SK-N-SH (cell line): ENCODE results near the gene TCHH. TPM values are rescaled to one million over a fixed set of nuclear protein-coding genes. Genes with fewer than 3 reads are reported as not detected.

Experiments
- CTCF ChIA-PET: fragments of 300-600, 350-600 bp; formaldehyde crosslinking; extraction: SDS; loops from one replicate; lab custom pipeline; 2021; lab: Yijun Ruan, JAX
- POLR2A ChIA-PET: fragments of 350-600 bp; sonication (Branson Sonifier 250); formaldehyde crosslinking; extraction: SDS; loops from one replicate; lab custom pipeline; 2020; ENCODE audit warnings: antibody characterized with exemption, inconsistent platforms; lab: Yijun Ruan, JAX
- DNase-seq: peaks from one replicate; pipeline ENCODE4 v3.0.0; 2012
- H2AFZ ChIP-seq: fragments of 200-600 bp; sonication (generic); 2 replicates; pipeline ENCODE4 v1.8.1; 2016; ENCODE audit warnings: antibody characterized with exemption, mild to moderate bottlenecking, low read depth
- H3F3A ChIP-seq: fragments of 200-600 bp; sonication (generic); replicated peaks from 2 replicates; pipeline ENCODE3; 2016; ENCODE audit warnings: antibody characterized with exemption, mild to moderate bottlenecking; ENCODE audit not compliant: insufficient read depth
- H3K27ac ChIP-seq, 2 experiments: fragments of 200-500 bp in 1 of 2; fragments of 200-600 bp in 1 of 2; sonication (Bioruptor generic) in 1 of 2; sonication (generic), shearing (Covaris generic) in 1 of 2; 2 replicates each; pipeline versions ENCODE4 v1.5.1 to v1.6.1; 2014 to 2016; ENCODE audit warnings: low read depth in 2 of 2, inconsistent platforms in 1 of 2, low read length in 1 of 2, mild to moderate bottlenecking in 1 of 2, mixed read lengths in 1 of 2
- H3K27me3 ChIP-seq: fragments of 200-600 bp; sonication (generic), shearing (Covaris generic); 2 replicates; pipeline ENCODE4 v1.6.1; 2016; ENCODE audit warnings: mixed run types; ENCODE audit not compliant: insufficient read depth
- H3K36me3 ChIP-seq, 2 experiments: fragments of 200-500 bp in 1 of 2; fragments of 200-600 bp in 1 of 2; sonication (Bioruptor generic) in 1 of 2; sonication (generic) in 1 of 2; replicated peaks in 1 of 2; 2 replicates each; pipeline versions ENCODE3 to v1.5.1; 2014 to 2016; ENCODE audit warnings: low read length in 1 of 2, mild to moderate bottlenecking in 1 of 2; ENCODE audit not compliant: insufficient read depth in 2 of 2, control insufficient read depth in 1 of 2
- H3K4me1 ChIP-seq, 2 experiments: fragments of 200-500 bp in 1 of 2; fragments of 200-600 bp in 1 of 2; sonication (Bioruptor generic) in 1 of 2; sonication (generic), shearing (Covaris generic) in 1 of 2; 2 replicates each; pipeline versions ENCODE4 v1.5.1 to v1.6.1; 2014 to 2016; ENCODE audit warnings: low read depth in 1 of 2, low read length in 1 of 2, mixed run types in 1 of 2; ENCODE audit not compliant: insufficient read depth in 2 of 2, control insufficient read depth in 1 of 2
- H3K4me2 ChIP-seq: fragments of 200-600 bp; sonication (generic), shearing (Covaris generic); 2 replicates; pipeline ENCODE4 v1.6.1; 2017; ENCODE audit warnings: mixed run types
- H3K4me3 ChIP-seq, 2 experiments: fragments of 200-500 bp in 1 of 2; fragments of 200-600 bp in 1 of 2; sonication (Bioruptor generic) in 1 of 2; sonication (generic), shearing (Covaris generic) in 1 of 2; 2 replicates each; pipeline versions ENCODE4 v1.5.1 to v1.8.1; 2014 to 2016; ENCODE audit warnings: low read depth in 2 of 2, inconsistent platforms in 1 of 2, low read length in 1 of 2, mild to moderate bottlenecking in 1 of 2, mixed read lengths in 1 of 2, moderate library complexity in 1 of 2
- H3K79me2 ChIP-seq: fragments of 200-600 bp; sonication (generic); 2 replicates; pipeline ENCODE4 v1.8.1; 2017; ENCODE audit warnings: mild to moderate bottlenecking; ENCODE audit not compliant: insufficient read depth
- H3K9ac ChIP-seq: fragments of 200-600 bp; sonication (generic); 2 replicates; pipeline ENCODE4 v1.6.1; 2017; ENCODE audit warnings: mixed run types
- H3K9me2 ChIP-seq: fragments of 200-600 bp; sonication (generic); 2 replicates; pipeline ENCODE4 v1.6.1; 2017; ENCODE audit warnings: mixed run types
- H3K9me3 ChIP-seq: fragments of 200-600 bp; sonication (generic); 2 replicates; pipeline ENCODE4 v1.6.1; 2017; ENCODE audit warnings: mixed run types, mild to moderate bottlenecking, moderate library complexity
- H4K20me1 ChIP-seq: fragments of 200-600 bp; sonication (generic); 2 replicates; pipeline ENCODE4 v1.6.1; 2017; ENCODE audit warnings: mild to moderate bottlenecking, mixed run types; ENCODE audit not compliant: insufficient read depth
- EP300 ChIP-seq, 2 experiments: IDR thresholded peaks; 2 replicates each; pipeline versions ENCODE4 v1.4.0 to v1.6.1; 2012; ENCODE audit warnings: borderline replicate concordance in 1 of 2, low read depth in 1 of 2, low read length in 1 of 2
- EZH2phosphoT487 ChIP-seq: fragments of 200-600 bp; sonication (generic); IDR thresholded peaks from 2 replicates; pipeline ENCODE4 v1.6.1; 2017; ENCODE audit warnings: low read depth, mixed run types, mild to moderate bottlenecking, antibody characterized with exemption, moderate library complexity, borderline replicate concordance
- FOSL2 ChIP-seq: IDR thresholded peaks from 2 replicates; pipeline ENCODE4 v1.4.0; 2012; ENCODE audit warnings: low read depth, mild to moderate bottlenecking, moderate library complexity, borderline replicate concordance
- FOXJ3 ChIP-seq: sonication (generic); formaldehyde crosslinking; IDR thresholded peaks from 2 replicates; pipeline ENCODE4 v1.5.1; 2020; ENCODE audit warnings: mild to moderate bottlenecking, missing genetic modification reagents
- FOXM1 ChIP-seq: IDR thresholded peaks from 2 replicates; pipeline ENCODE4 v1.4.0; 2012; ENCODE audit warnings: low read depth, mild to moderate bottlenecking
- JUND ChIP-seq: IDR thresholded peaks from 2 replicates; pipeline ENCODE4 v1.4.0; 2012
- MEF2A ChIP-seq: IDR thresholded peaks from 2 replicates; pipeline ENCODE4 v1.4.0; 2012; ENCODE audit warnings: low read depth, borderline replicate concordance
- MXI1 ChIP-seq: IDR thresholded peaks from 2 replicates; pipeline ENCODE4 v1.6.1; 2012; ENCODE audit warnings: mild to moderate bottlenecking, low read depth, low read length, improper control_type of control experiment
- NRF1 ChIP-seq: IDR thresholded peaks from 2 replicates; pipeline ENCODE4 v1.6.1; 2012; ENCODE audit warnings: low read depth, mild to moderate bottlenecking, low read length
- POLR2AphosphoS5 ChIP-seq: IDR thresholded peaks from 2 replicates; pipeline ENCODE4 v1.6.1; 2012; ENCODE audit warnings: low read depth, low read length
- RFX5 ChIP-seq: IDR thresholded peaks from 2 replicates; pipeline ENCODE4 v1.6.1; 2012; ENCODE audit warnings: mild to moderate bottlenecking, improper control_type of control experiment, low read length
- SIN3A ChIP-seq: IDR thresholded peaks from 2 replicates; pipeline ENCODE4 v1.6.1; 2012; ENCODE audit warnings: low read depth, mild to moderate bottlenecking, low read length, moderate library complexity, borderline replicate concordance
- SMC3 ChIP-seq: IDR thresholded peaks from 2 replicates; pipeline ENCODE4 v1.6.1; 2012; ENCODE audit warnings: low read depth, low read length, improper control_type of control experiment
- TAF1 ChIP-seq: IDR thresholded peaks from 2 replicates; pipeline ENCODE4 v1.6.1; 2012; ENCODE audit warnings: low read depth, mild to moderate bottlenecking, low read length, moderate library complexity, borderline replicate concordance
- TEAD4 ChIP-seq: IDR thresholded peaks from 2 replicates; pipeline ENCODE4 v1.4.0; 2012; ENCODE audit warnings: mild to moderate bottlenecking, borderline replicate concordance; ENCODE audit not compliant: insufficient read depth
- YY1 ChIP-seq: IDR thresholded peaks from 2 replicates; pipeline ENCODE4 v1.4.0; 2012; ENCODE audit warnings: low read depth, mild to moderate bottlenecking
- WGBS: methylation state at CpG from one replicate; pipeline ENCODE4 v1.1.6; 2017; ENCODE audit warnings: low lambda C conversion rate; 5-methylcytosine and 5-hydroxymethylcytosine counted together
- polyA plus RNA-seq, 3 experiments: library from polyadenylated mRNA; depleted of rRNA; stranded (reverse); fragments of >200 nt; gene quantifications; 2 replicates each; pipeline ENCODE4 v1.2.3, GENCODE V29; 2012
- TF ChIP-seq, protein P1 (sequence below): fragments of 150-350 bp; IDR thresholded peaks from 2 replicates; pipeline ENCODE4 v1.6.1; 2016; ENCODE audit warnings: mild to moderate bottlenecking, low read depth, low read length
- TF ChIP-seq, protein P2 (sequence below): fragments of 200-600 bp; sonication (generic); IDR thresholded peaks from 2 replicates; pipeline ENCODE4 v1.6.1; 2017; ENCODE audit warnings: antibody characterized with exemption, mild to moderate bottlenecking, moderate library complexity
- TF ChIP-seq, protein P3 (sequence below): IDR thresholded peaks from 2 replicates; pipeline ENCODE4 v1.4.0; 2012; ENCODE audit warnings: low read depth, borderline replicate concordance

TCHH gene
- polyA plus RNA-seq, 1 of the 3 experiments (the other 2 are of a cell fraction): not detected

DNA sequence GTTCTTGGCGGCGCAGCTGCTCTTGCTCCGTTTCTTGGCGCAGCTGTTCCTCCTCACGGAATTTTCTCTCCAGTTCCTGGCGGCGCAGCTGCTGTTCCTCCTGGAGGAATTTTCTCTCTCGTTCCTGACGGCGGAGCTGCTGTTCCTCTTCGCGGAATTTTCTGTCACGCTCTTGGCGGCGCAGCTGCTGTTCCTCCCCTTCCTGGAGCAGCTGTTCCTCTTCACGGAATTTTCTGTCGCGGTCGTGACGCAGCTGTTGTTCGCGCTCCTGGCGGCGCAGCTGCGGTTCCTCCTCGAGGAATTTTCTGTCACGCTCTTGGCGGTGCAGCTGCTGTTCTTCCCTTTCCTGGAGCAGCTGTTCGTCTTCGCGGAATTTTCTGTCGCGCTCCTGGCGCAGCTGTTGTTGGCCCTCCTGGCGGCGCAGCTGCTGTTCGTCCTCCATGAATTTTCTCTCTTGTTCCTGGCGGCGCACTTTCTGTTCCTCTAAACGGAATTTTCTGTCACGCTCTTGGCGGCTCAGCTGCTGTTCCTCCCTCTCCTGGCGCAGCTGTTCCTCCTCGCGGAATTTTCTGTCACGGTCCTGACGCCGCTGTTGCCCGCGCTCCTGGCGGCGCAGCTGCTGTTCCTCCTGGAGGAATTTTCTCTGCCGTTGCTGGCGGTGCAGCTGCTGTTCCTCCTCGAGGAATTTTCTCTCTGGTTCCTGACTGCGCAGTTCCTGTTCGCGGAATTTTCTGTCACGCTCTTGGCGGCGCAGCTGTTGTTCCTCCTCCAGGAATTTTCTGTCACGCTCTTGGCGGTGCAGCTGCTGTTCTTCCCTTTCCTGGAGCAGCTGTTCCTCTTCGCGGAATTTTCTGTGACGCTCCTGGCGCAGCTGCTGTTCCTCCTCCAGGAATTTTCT is 7.0 kb downstream of the TCHH start:
- no peak for DNase-seq
- peak overlapping the region; percentile 59; the same call in 1 of the 2 replicates for H2AFZ ChIP-seq
- peaks cover 82% of the 10 kb centered on the region for H3K27me3 ChIP-seq
- TF ChIP-seq YY1 (no peak), EZH2phosphoT487 (0 out of 2 replicates have a peak, but pooled peaks have one; percentile 19), JUND (no peak), POLR2AphosphoS5 (no peak), FOXJ3 (CRISPR knock-in tag) (no peak), SIN3A (no peak), FOXM1 (no peak)
- TF ChIP-seq, protein P1, sequence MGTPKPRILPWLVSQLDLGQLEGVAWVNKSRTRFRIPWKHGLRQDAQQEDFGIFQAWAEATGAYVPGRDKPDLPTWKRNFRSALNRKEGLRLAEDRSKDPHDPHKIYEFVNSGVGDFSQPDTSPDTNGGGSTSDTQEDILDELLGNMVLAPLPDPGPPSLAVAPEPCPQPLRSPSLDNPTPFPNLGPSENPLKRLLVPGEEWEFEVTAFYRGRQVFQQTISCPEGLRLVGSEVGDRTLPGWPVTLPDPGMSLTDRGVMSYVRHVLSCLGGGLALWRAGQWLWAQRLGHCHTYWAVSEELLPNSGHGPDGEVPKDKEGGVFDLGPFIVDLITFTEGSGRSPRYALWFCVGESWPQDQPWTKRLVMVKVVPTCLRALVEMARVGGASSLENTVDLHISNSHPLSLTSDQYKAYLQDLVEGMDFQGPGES: no peak
- TF ChIP-seq, protein P2, sequence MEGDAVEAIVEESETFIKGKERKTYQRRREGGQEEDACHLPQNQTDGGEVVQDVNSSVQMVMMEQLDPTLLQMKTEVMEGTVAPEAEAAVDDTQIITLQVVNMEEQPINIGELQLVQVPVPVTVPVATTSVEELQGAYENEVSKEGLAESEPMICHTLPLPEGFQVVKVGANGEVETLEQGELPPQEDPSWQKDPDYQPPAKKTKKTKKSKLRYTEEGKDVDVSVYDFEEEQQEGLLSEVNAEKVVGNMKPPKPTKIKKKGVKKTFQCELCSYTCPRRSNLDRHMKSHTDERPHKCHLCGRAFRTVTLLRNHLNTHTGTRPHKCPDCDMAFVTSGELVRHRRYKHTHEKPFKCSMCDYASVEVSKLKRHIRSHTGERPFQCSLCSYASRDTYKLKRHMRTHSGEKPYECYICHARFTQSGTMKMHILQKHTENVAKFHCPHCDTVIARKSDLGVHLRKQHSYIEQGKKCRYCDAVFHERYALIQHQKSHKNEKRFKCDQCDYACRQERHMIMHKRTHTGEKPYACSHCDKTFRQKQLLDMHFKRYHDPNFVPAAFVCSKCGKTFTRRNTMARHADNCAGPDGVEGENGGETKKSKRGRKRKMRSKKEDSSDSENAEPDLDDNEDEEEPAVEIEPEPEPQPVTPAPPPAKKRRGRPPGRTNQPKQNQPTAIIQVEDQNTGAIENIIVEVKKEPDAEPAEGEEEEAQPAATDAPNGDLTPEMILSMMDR: no peak
- 7% methylated on average over 66 of the region's 67 CpGs for WGBS
- no peaks in the 10 kb centered on the region for H4K20me1 ChIP-seq
- peaks cover 0 to 12% of the 10 kb centered on the region in 2 experiments; a peak in 1 of 4 replicates for H3K4me1 ChIP-seq
- H3F3A ChIP-seq: peaks cover 3% of the 10 kb centered on the region
- CTCF ChIA-PET: interaction anchor here (1.1 kb wide), 1 partner anchor 55 kb away, joined by 3 read pairs; no protein-coding TSS in a partner anchor
- H3K79me2 ChIP-seq: no peaks in the 10 kb centered on the region
- POLR2A ChIA-PET: no interaction called here
- H3K9me2 ChIP-seq: no peaks in the 10 kb centered on the region
- H3K27ac ChIP-seq: no peak overlapping the region
- H3K9ac ChIP-seq: no peak overlapping the region
- peak overlapping the region; percentile 95 for H3K4me2 ChIP-seq
- no peaks in the 10 kb centered on the region for H3K9me3 ChIP-seq
- peak overlapping the region; percentile 14 to 39; a peak in 2 of 4 replicates for H3K4me3 ChIP-seq
- H3K36me3 ChIP-seq: no peaks in the 10 kb centered on the region

DNA sequence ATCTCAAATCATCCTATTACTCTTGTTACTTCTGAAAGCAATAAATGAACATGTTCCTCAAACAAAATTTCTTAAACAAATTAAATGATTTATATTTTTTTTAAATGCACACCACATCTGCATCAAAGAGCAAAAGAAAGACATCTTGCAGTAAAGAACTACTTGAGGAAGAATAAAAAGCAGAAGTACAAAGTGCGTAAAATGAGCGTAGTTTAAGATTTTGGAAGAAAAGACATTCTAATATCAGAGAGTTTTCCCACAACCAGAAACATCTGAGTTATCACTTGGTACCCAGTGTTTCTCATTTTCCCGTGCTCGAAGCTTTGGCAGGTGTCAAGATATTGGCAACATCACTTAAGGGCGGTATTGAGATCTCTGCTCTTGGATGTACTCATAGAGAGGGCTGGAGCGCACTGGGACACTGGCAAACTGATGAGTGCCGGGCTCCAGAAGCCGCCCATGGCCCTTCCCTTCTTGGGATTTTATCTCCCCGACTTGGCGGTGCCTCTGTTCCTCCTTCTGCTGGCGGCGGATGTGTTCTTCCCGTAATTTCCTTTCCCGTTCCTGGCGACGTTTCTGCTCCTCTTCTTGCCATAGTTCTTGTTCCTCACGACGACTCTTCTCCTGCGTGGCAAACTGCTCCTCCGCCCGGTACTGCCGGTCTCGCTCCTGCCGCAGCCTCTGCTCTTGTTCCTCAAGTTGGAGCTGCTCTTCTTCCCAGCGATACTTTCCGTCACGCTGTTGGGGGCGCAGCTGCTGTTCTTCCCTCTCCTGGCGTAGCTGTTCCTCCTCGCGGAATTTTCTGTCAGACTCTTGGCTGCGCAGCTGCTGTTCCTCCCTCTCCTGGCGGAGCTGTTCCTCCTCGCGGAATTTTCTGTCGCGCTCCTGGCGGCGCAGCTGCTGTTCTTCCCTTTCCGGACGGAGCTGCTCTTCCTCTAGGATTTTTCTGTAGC is 7.9 kb downstream of the TCHH start:
- H3K9me3 ChIP-seq: no peaks in the 10 kb centered on the region
- no peaks in the 10 kb centered on the region for H3K36me3 ChIP-seq
- peak overlapping the region; percentile 59; the same call in 1 of the 2 replicates for H2AFZ ChIP-seq
- no peak overlapping the region for H3K9ac ChIP-seq
- H3K9me2 ChIP-seq: no peaks in the 10 kb centered on the region
- peaks cover 0 to 12% of the 10 kb centered on the region in 2 experiments; a peak in 1 of 4 replicates for H3K4me1 ChIP-seq
- 10% methylated on average over 41 of the region's 41 CpGs for WGBS
- DNase-seq: no peak
- H3K27me3 ChIP-seq: peaks cover 78% of the 10 kb centered on the region
- no peaks in the 10 kb centered on the region for H4K20me1 ChIP-seq
- peak overlapping the region; percentile 95 for H3K4me2 ChIP-seq
- ChIA-PET POLR2A (no interaction called here), CTCF (interaction anchor here (1.1 kb wide), 1 partner anchor 54 kb away, joined by 3 read pairs; no protein-coding TSS in a partner anchor)
- no peak overlapping the region for H3K27ac ChIP-seq
- peak overlapping the region; percentile 14 to 39; a peak in 2 of 4 replicates for H3K4me3 ChIP-seq
- H3K79me2 ChIP-seq: no peaks in the 10 kb centered on the region
- H3F3A ChIP-seq: peaks cover 3% of the 10 kb centered on the region
- TF ChIP-seq, protein P3, sequence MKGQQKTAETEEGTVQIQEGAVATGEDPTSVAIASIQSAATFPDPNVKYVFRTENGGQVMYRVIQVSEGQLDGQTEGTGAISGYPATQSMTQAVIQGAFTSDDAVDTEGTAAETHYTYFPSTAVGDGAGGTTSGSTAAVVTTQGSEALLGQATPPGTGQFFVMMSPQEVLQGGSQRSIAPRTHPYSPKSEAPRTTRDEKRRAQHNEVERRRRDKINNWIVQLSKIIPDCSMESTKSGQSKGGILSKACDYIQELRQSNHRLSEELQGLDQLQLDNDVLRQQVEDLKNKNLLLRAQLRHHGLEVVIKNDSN: no peak
- TF ChIP-seq JUND (no peak), FOSL2 (no peak), NRF1 (no peak), TAF1 (no peak), MEF2A (no peak), TEAD4 (no peak), RFX5 (no peak), SMC3 (no peak), EP300 (IDR thresholded peaks at IDR 0.05; ENCODE audit: borderline replicate concordance in 1 of 2, low read depth in 1 of 2, low read length in 1 of 2) (no peak), SIN3A (no peak), MXI1 (no peak)
- TF ChIP-seq, protein P1: no peak
